K562 (cell line): ENCODE data around the gene BLOC1S3. TPM values are rescaled to one million over a fixed set of nuclear protein-coding genes. Genes with fewer than 3 reads are reported as not detected.
A peak's percentile ranks its signal among the peaks of the same experiment; 100 is the strongest.

Experiments
- CGGBP1 ChIP-seq: fragments of 250-450 bp; sonication (Bioruptor Pico); IDR thresholded peaks from 2 replicates; pipeline ENCODE4 v1.9.0; 2021; ENCODE audit warnings: mild to moderate bottlenecking
- COPS2 ChIP-seq: fragments of 450-650 bp; conservative IDR thresholded peaks from 2 replicates; pipeline ENCODE4 v1.6.1; 2016; ENCODE audit warnings: mild to moderate bottlenecking, moderate library complexity
- EWSR1 ChIP-seq: fragments of 450-650 bp; IDR thresholded peaks from 2 replicates; pipeline ENCODE4 v1.6.1; 2018; ENCODE audit warnings: borderline replicate concordance, mild to moderate bottlenecking, low read depth, moderate library complexity; ENCODE audit not compliant: partially characterized antibody
- KDM2B ChIP-seq: fragments of 250-450 bp; sonication (Bioruptor Pico); IDR thresholded peaks from 2 replicates; pipeline ENCODE4 v1.8.0; 2021; ENCODE audit warnings: mild to moderate bottlenecking, moderate library complexity
- PURB ChIP-seq: sonication (generic); formaldehyde crosslinking; IDR thresholded peaks from 2 replicates; pipeline ENCODE4 v1.9.0; 2021; ENCODE audit warnings: low read depth, mild to moderate bottlenecking, missing genetic modification reagents
- SREBF2 ChIP-seq: sonication (generic); formaldehyde crosslinking; IDR thresholded peaks from 2 replicates; pipeline ENCODE4 v1.4.0; 2020; ENCODE audit warnings: mild to moderate bottlenecking, missing genetic modification reagents
- TAF7 ChIP-seq: fragments of 450-650 bp; IDR thresholded peaks from 2 replicates; pipeline ENCODE4 v1.6.1; 2016; ENCODE audit warnings: missing genetic modification characterization, missing compliant biosample characterization
- TCF15 ChIP-seq: fragments of 250-450 bp; sonication (Bioruptor Pico); IDR thresholded peaks from 2 replicates; pipeline ENCODE4 v1.8.0; 2022; ENCODE audit warnings: moderate library complexity, mild to moderate bottlenecking, inconsistent platforms
- ZBTB9 ChIP-seq: fragments of 450-650 bp; formaldehyde crosslinking; IDR thresholded peaks from 2 replicates; pipeline ENCODE4 v1.4.0; 2020; ENCODE audit warnings: mild to moderate bottlenecking, moderate library complexity
- ZFP91 ChIP-seq: sonication (generic); formaldehyde crosslinking; IDR thresholded peaks from 2 replicates; pipeline ENCODE4 v1.8.0; 2022; ENCODE audit warnings: mild to moderate bottlenecking, missing genetic modification reagents
- ZNF23 ChIP-seq: fragments of 250-450 bp; sonication (Bioruptor Pico); IDR thresholded peaks from 2 replicates; pipeline ENCODE4 v1.4.0; 2020; ENCODE audit warnings: mild to moderate bottlenecking
- polyA plus RNA-seq, 8 experiments: library from polyadenylated mRNA; depleted of rRNA in 4 of 8; stranded (reverse) in 5 of 8; unstranded in 3 of 8; fragments of >200 nt; fragmentation: Nextera tagmentation in 2 of 8; fragmentation: Illumina TruSeq in 1 of 8; extraction: Ambion mirVana in 2 of 8; extraction: Trizol in 1 of 8; gene quantifications; 2 replicates each; pipeline versions ENCODE4 v1.2.1 to v1.2.3, GENCODE V29; 2011 to 2014; ENCODE audit warnings: inconsistent platforms in 1 of 8, missing spikeins in 1 of 8
- total RNA-seq, 7 experiments: library from RNA; depleted of rRNA in 6 of 7; stranded (reverse); fragments of >200 nt in 6 of 7; fragmentation: Illumina TruSeq in 2 of 7; extraction: Trizol in 2 of 7; gene quantifications; 2 replicates each; pipeline versions ENCODE4 v1.2.1 to v1.2.3, GENCODE V29; 2011 to 2021; ENCODE audit warnings: low replicate concordance in 1 of 7
- TF ChIP-seq, protein P1 (sequence below): sonication (generic); formaldehyde crosslinking; IDR thresholded peaks from 2 replicates; pipeline ENCODE4 v1.8.1; 2023; ENCODE audit warnings: mild to moderate bottlenecking, missing genetic modification reagents
- TF ChIP-seq, protein P2 (sequence below): fragments of 450-650 bp; IDR thresholded peaks from 2 replicates; pipeline ENCODE4 v1.6.1; 2018; ENCODE audit not compliant: partially characterized antibody
- TF ChIP-seq, protein P3 (sequence below), 2 experiments: fragments of 200-800 bp in 1 of 2; sonication (Bioruptor generic) in 1 of 2; sonication (generic) in 1 of 2; formaldehyde crosslinking in 1 of 2; IDR thresholded peaks in 1 of 2; conservative IDR thresholded peaks in 1 of 2; 2 replicates each; pipeline versions ENCODE4 v1.5.0 to v1.6.1; 2016 to 2020; ENCODE audit warnings: missing compliant biosample characterization in 1 of 2, missing genetic modification characterization in 1 of 2, missing genetic modification reagents in 1 of 2

The BLOC1S3 gene
- total and polyA plus RNA-seq, 9 of the 15 experiments (the other 6 are each of a cell fraction or from before 2014, with no cell fraction given) = 3.9 to 20.2 (median 10.4) TPM

DNA sequence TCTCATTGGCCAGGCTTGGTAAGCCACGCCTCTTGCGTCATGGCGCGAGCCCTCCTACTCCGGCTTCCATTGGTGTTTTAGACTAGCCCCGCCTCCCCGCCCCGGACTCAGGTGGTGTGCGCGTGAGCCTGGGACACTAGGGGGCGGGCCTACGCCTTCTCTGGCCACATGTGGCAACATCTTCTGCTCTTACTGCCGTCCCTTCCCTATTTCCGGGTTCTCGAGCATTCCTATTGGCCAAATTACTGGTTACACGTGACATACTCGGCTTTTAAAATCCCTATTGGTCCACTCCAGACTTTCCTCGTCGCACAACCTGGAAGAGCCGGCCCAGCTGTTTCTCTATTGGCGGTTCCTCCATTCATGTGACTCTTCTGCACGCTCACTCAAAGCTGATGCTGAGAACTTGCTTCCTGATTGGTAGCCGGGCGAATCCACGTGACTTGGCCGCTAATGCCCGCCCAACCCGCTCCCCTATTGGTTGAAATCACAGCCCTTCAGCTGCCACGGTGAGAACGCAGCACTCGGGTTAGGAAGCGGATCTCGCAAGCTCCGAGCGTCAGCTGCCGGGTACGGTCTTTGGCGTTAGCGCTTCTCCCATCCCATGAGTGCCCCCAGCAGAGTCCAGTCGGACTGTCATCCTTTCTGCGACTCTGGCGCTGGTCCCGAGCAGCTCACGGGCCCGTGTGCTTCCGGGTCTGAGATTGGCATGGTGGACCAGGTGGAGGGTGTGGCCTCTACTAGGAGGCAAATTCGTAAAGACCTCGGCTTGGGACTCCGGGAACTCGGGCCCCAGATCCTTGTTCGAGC, at the start of gene BLOC1S3 (continued):
- TF ChIP-seq, protein P1, sequence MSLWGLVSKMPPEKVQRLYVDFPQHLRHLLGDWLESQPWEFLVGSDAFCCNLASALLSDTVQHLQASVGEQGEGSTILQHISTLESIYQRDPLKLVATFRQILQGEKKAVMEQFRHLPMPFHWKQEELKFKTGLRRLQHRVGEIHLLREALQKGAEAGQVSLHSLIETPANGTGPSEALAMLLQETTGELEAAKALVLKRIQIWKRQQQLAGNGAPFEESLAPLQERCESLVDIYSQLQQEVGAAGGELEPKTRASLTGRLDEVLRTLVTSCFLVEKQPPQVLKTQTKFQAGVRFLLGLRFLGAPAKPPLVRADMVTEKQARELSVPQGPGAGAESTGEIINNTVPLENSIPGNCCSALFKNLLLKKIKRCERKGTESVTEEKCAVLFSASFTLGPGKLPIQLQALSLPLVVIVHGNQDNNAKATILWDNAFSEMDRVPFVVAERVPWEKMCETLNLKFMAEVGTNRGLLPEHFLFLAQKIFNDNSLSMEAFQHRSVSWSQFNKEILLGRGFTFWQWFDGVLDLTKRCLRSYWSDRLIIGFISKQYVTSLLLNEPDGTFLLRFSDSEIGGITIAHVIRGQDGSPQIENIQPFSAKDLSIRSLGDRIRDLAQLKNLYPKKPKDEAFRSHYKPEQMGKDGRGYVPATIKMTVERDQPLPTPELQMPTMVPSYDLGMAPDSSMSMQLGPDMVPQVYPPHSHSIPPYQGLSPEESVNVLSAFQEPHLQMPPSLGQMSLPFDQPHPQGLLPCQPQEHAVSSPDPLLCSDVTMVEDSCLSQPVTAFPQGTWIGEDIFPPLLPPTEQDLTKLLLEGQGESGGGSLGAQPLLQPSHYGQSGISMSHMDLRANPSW (CRISPR knock-in tag) = no peak; the same call in 1 of the 2 replicates
- TF ChIP-seq ZNF23 (CRISPR knock-in tag) (no peak), SREBF2 (CRISPR knock-in tag) (no peak), KDM2B (CRISPR knock-in tag) (peak; percentile 89; the same call in 1 of the 2 replicates), CGGBP1 (CRISPR knock-in tag) (no peak), PURB (CRISPR knock-in tag) (no peak), TAF7 (tag) (no peak), COPS2 (no peak), EWSR1 (no peak), TCF15 (CRISPR knock-in tag) (no peak), ZBTB9 (CRISPR knock-in tag) (peak; percentile 97), ZFP91 (no peak)
- TF ChIP-seq, protein P2, sequence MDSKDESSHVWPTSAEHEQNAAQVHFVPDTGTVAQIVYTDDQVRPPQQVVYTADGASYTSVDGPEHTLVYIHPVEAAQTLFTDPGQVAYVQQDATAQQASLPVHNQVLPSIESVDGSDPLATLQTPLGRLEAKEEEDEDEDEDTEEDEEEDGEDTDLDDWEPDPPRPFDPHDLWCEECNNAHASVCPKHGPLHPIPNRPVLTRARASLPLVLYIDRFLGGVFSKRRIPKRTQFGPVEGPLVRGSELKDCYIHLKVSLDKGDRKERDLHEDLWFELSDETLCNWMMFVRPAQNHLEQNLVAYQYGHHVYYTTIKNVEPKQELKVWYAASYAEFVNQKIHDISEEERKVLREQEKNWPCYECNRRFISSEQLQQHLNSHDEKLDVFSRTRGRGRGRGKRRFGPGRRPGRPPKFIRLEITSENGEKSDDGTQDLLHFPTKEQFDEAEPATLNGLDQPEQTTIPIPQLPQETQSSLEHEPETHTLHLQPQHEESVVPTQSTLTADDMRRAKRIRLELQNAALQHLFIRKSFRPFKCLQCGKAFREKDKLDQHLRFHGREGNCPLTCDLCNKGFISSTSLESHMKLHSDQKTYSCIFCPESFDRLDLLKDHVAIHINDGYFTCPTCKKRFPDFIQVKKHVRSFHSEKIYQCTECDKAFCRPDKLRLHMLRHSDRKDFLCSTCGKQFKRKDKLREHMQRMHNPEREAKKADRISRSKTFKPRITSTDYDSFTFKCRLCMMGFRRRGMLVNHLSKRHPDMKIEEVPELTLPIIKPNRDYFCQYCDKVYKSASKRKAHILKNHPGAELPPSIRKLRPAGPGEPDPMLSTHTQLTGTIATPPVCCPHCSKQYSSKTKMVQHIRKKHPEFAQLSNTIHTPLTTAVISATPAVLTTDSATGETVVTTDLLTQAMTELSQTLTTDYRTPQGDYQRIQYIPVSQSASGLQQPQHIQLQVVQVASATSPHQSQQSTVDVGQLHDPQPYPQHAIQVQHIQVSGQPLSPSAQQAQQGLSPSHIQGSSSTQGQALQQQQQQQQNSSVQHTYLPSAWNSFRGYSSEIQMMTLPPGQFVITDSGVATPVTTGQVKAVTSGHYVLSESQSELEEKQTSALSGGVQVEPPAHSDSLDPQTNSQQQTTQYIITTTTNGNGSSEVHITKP = peak; percentile 39
- TF ChIP-seq, protein P3, sequence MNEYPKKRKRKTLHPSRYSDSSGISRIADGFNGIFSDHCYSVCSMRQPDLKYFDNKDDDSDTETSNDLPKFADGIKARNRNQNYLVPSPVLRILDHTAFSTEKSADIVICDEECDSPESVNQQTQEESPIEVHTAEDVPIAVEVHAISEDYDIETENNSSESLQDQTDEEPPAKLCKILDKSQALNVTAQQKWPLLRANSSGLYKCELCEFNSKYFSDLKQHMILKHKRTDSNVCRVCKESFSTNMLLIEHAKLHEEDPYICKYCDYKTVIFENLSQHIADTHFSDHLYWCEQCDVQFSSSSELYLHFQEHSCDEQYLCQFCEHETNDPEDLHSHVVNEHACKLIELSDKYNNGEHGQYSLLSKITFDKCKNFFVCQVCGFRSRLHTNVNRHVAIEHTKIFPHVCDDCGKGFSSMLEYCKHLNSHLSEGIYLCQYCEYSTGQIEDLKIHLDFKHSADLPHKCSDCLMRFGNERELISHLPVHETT (CRISPR knock-in tag; conservative IDR thresholded peaks at IDR 0.05 in 1 of 2, IDR thresholded peaks at IDR 0.05 in 1 of 2) = peak in 1 of 2 experiments; percentile 40; a peak in 1 of 4 replicates
